ENCODE measurements around the gene ARPC5. TPM values are rescaled to one million over a fixed set of nuclear protein-coding genes. Genes with fewer than 3 reads are reported as not detected.

The ARPC5 gene
- polyA plus RNA-seq, 3 donors = 110 to 1,089 (median 1,064) TPM

DNA sequence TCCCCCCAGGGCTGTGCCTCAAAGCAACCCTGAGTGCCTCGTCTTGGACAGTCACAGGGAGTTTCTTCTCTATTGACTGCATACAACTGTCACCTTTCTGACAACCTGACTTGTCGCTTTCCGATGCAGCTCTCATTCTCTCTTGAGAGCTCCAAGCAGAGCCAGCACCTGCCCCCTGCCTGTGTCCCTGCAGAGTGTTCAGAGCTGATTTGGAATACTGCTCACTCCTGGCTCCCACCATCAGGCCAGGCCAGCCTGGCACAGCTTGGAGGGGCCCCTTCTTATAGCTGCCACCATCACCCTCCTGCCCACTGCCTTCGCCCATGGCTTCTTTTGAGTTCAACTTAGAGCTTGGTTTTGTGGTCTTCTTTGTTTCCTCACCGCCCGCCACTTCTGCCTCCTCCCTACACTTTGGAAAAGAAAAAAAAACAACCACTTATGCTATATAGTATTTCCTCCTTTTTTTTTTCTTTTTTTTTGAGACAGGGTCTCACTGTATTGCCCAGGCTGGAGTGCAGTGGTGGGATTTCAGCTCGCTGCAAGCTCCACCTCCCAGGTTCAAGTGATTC, 57.6 kb downstream of the ARPC5 start:
- H3K27me3 Mint-ChIP-seq (ENCODE audit: low read depth in 3 of 3) = no peaks in the 10 kb centered on the region
- intact Hi-C loops (cut with micrococcal nuclease) = loop anchor here in 1 of 2 donors (5.0 kb wide), 1 partner anchor 34 kb away; no protein-coding TSS in a partner anchor
- Histone ChIP-seq H3K4me1 (ENCODE audit: control insufficient read depth in 1 of 2, insufficient read depth in 2 of 2, low read length in 2 of 2) (peaks cover 55% of the 10 kb centered on the region in 2 donors), H3K4me3 (replicated peaks in 1 of 3; ENCODE audit: low read depth in 2 of 3, low read length in 3 of 3) (no peak overlapping the region), H3K4me2 (replicated peaks; ENCODE audit: extremely low read depth, low read length, poor library complexity, severe bottlenecking) (no peak overlapping the region), H2AFZ (ENCODE audit: insufficient read depth, low read depth, low read length, poor library complexity, severe bottlenecking) (no peak overlapping the region), H3K27me3 (ENCODE audit: control insufficient read depth in 2 of 2, insufficient read depth in 2 of 2, low read length in 2 of 2) (no peaks in the 10 kb centered on the region), H3K27ac (ENCODE audit: low read depth in 1 of 2, low read length in 2 of 2) (peak overlapping the region; percentile 2 to 65), H3K9ac (ENCODE audit: insufficient read depth, low read length, poor library complexity, severe bottlenecking) (no peak overlapping the region), H3K79me2 (ENCODE audit: insufficient read depth, low read length) (peaks cover 95% of the 10 kb centered on the region), H3K36me3 (replicated peaks in 1 of 2; ENCODE audit: control insufficient read depth in 1 of 2, insufficient read depth in 2 of 2, low read length in 2 of 2) (peaks cover 77 to 78% of the 10 kb centered on the region in 2 donors), H4K20me1 (ENCODE audit: insufficient read depth, low read length) (peaks cover 95% of the 10 kb centered on the region), H3K9me3 (replicated peaks in 1 of 2; ENCODE audit: control insufficient read depth in 1 of 2, insufficient read depth in 1 of 2, low read length in 2 of 2) (no peaks in the 10 kb centered on the region)
- DNase-seq = no peak
- 94% methylated on average over 3 of the region's 7 CpGs for WGBS (ENCODE audit: insufficient coverage)
- peaks cover 0 to 1% (median 0%) of the 10 kb centered on the region in 7 donors for H3K9me3 Mint-ChIP-seq
- H3K4me3 Mint-ChIP-seq = no peak overlapping the region
- H3K27ac Mint-ChIP-seq = peak overlapping the region in 6 of 7 donors; percentile 32 to 88 (median 78)
- TF ChIP-seq, protein P1, sequence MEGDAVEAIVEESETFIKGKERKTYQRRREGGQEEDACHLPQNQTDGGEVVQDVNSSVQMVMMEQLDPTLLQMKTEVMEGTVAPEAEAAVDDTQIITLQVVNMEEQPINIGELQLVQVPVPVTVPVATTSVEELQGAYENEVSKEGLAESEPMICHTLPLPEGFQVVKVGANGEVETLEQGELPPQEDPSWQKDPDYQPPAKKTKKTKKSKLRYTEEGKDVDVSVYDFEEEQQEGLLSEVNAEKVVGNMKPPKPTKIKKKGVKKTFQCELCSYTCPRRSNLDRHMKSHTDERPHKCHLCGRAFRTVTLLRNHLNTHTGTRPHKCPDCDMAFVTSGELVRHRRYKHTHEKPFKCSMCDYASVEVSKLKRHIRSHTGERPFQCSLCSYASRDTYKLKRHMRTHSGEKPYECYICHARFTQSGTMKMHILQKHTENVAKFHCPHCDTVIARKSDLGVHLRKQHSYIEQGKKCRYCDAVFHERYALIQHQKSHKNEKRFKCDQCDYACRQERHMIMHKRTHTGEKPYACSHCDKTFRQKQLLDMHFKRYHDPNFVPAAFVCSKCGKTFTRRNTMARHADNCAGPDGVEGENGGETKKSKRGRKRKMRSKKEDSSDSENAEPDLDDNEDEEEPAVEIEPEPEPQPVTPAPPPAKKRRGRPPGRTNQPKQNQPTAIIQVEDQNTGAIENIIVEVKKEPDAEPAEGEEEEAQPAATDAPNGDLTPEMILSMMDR (IDR thresholded peaks at IDR 0.05) = no peak
- peaks cover 48% of the 10 kb centered on the region for H3K4me1 Mint-ChIP-seq
- H3K36me3 Mint-ChIP-seq = peaks cover 82 to 96% of the 10 kb centered on the region in 2 donors

DNA sequence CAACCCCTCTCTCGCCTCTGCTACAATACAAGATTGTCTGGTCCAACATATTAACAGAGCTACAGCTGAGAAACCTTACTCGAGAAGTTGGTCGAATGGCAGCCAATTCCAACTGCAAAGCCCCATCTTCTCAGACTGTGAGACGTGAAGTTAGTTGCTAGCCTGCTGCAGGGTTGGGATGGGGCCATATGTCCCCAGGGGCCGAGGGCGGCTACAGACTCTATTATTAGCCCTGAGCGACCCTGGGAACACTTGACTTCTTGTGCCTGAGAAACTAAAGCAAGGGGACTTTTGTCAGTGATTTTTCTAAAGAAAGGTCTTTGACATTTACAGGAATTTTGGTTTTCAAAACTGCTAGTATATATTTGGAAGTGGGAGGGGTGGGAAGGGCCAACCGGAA, 59.0 kb downstream of the ARPC5 start:
- Histone ChIP-seq H2AFZ (ENCODE audit: insufficient read depth, low read depth, low read length, poor library complexity, severe bottlenecking) (no peak overlapping the region), H4K20me1 (ENCODE audit: insufficient read depth, low read length) (peaks cover 97% of the 10 kb centered on the region), H3K9ac (ENCODE audit: insufficient read depth, low read length, poor library complexity, severe bottlenecking) (no peak overlapping the region), H3K36me3 (replicated peaks in 1 of 2; ENCODE audit: control insufficient read depth in 1 of 2, insufficient read depth in 2 of 2, low read length in 2 of 2) (peaks cover 78 to 79% of the 10 kb centered on the region in 2 donors), H3K27me3 (ENCODE audit: control insufficient read depth in 2 of 2, insufficient read depth in 2 of 2, low read length in 2 of 2) (no peaks in the 10 kb centered on the region), H3K4me1 (ENCODE audit: control insufficient read depth in 1 of 2, insufficient read depth in 2 of 2, low read length in 2 of 2) (peaks cover 40% of the 10 kb centered on the region in 2 donors), H3K79me2 (ENCODE audit: insufficient read depth, low read length) (peaks cover 94% of the 10 kb centered on the region), H3K9me3 (replicated peaks in 1 of 2; ENCODE audit: control insufficient read depth in 1 of 2, insufficient read depth in 1 of 2, low read length in 2 of 2) (no peaks in the 10 kb centered on the region), H3K4me2 (replicated peaks; ENCODE audit: extremely low read depth, low read length, poor library complexity, severe bottlenecking) (no peak overlapping the region), H3K27ac (ENCODE audit: low read depth in 1 of 2, low read length in 2 of 2) (peak overlapping the region in 1 of 2 donors; percentile 37), H3K4me3 (replicated peaks in 1 of 3; ENCODE audit: low read depth in 2 of 3, low read length in 3 of 3) (no peak overlapping the region)
- WGBS (ENCODE audit: insufficient coverage) = 93% methylated on average over 6 of the region's 8 CpGs
- peaks cover 84 to 96% of the 10 kb centered on the region in 2 donors for H3K36me3 Mint-ChIP-seq
- peaks cover 38% of the 10 kb centered on the region for H3K4me1 Mint-ChIP-seq
- TF ChIP-seq, protein P1 (IDR thresholded peaks at IDR 0.05) = no peak
- H3K9me3 Mint-ChIP-seq = peaks cover 0 to 1% (median 0%) of the 10 kb centered on the region in 7 donors
- intact Hi-C loops (cut with micrococcal nuclease) = loop anchor here in 1 of 2 donors (5.0 kb wide), 1 partner anchor 36 kb away; no protein-coding TSS in a partner anchor
- H3K4me3 Mint-ChIP-seq = no peak overlapping the region
- no peaks in the 10 kb centered on the region for H3K27me3 Mint-ChIP-seq (ENCODE audit: low read depth in 3 of 3)
- DNase-seq = no peak
- peak overlapping the region in 1 of 7 donors; percentile 3 for H3K27ac Mint-ChIP-seq

All from CD14-positive monocyte (primary cell).